GM23338 (cell line): ENCODE data around the gene NUMB. TPM values are rescaled to one million over a fixed set of nuclear protein-coding genes. Genes with fewer than 3 reads are reported as not detected.

Source experiments
- CREB1 ChIP-seq: fragments of 250-450 bp; sonication (Bioruptor Pico); IDR thresholded peaks from 2 replicates; pipeline ENCODE4 v1.5.0; 2020; ENCODE audit warnings: low read depth, mild to moderate bottlenecking, moderate library complexity
- EZH2 ChIP-seq: fragments of 200-600 bp; sonication (generic); IDR thresholded peaks from one replicate; pipeline ENCODE4 v1.8.0; 2017; ENCODE audit warnings: antibody characterized with exemption, mild to moderate bottlenecking, low read depth; ENCODE audit not compliant: unreplicated experiment
- EZH2phosphoT487 ChIP-seq: fragments of 200-600 bp; sonication (generic); IDR thresholded peaks from one replicate; pipeline ENCODE4 v1.8.1; 2018; ENCODE audit warnings: antibody characterized with exemption; ENCODE audit not compliant: unreplicated experiment
- JUNB ChIP-seq: IDR thresholded peaks from one replicate; pipeline ENCODE4 v1.6.1; 2016; ENCODE audit warnings: antibody characterized with exemption; ENCODE audit not compliant: unreplicated experiment
- NANOG ChIP-seq: IDR thresholded peaks from 2 replicates; pipeline ENCODE4 v1.6.1; 2016; ENCODE audit warnings: antibody characterized with exemption, borderline replicate concordance
- POLR2AphosphoS5 ChIP-seq: IDR thresholded peaks from 2 replicates; pipeline ENCODE4 v1.6.1; 2016; ENCODE audit warnings: antibody characterized with exemption, low read depth
- STAT1 ChIP-seq: IDR thresholded peaks from one replicate; pipeline ENCODE4 v1.6.1; 2016; ENCODE audit warnings: antibody characterized with exemption; ENCODE audit not compliant: unreplicated experiment
- ZNF114 ChIP-seq: fragments of 250-450 bp; sonication (Bioruptor Pico); IDR thresholded peaks from 2 replicates; pipeline ENCODE4 v1.5.0; 2020; ENCODE audit warnings: mild to moderate bottlenecking, moderate library complexity
- polyA plus RNA-seq: library from polyadenylated mRNA; unstranded; fragments of >200 nt; fragmentation: Nextera tagmentation; extraction: Ambion mirVana; gene quantifications from 2 replicates; pipeline ENCODE4 v1.2.1, GENCODE V29; 2016
- total RNA-seq: library from RNA; depleted of rRNA; stranded (reverse); fragments of >200 nt; shearing (Covaris generic); gene quantifications from 2 replicates; pipeline ENCODE4 v1.2.3, GENCODE V29; 2014
- TF ChIP-seq, protein P1 (sequence below): fragments of 250-450 bp; sonication (Bioruptor Pico); IDR thresholded peaks from 2 replicates; pipeline ENCODE4 v1.5.0; 2020; ENCODE audit warnings: mild to moderate bottlenecking, moderate library complexity
- TF ChIP-seq, protein P2 (sequence below): IDR thresholded peaks from one replicate; pipeline ENCODE4 v1.6.1; 2018; ENCODE audit warnings: antibody characterized with exemption; ENCODE audit not compliant: unreplicated experiment
- TF ChIP-seq, protein P3 (sequence below): IDR thresholded peaks from 2 replicates; pipeline ENCODE4 v1.6.1; 2016; ENCODE audit warnings: antibody characterized with exemption

NUMB gene
- total and polyA plus RNA-seq, 2 experiments from 2014 or later: 32.1 to 36.7 TPM

DNA sequence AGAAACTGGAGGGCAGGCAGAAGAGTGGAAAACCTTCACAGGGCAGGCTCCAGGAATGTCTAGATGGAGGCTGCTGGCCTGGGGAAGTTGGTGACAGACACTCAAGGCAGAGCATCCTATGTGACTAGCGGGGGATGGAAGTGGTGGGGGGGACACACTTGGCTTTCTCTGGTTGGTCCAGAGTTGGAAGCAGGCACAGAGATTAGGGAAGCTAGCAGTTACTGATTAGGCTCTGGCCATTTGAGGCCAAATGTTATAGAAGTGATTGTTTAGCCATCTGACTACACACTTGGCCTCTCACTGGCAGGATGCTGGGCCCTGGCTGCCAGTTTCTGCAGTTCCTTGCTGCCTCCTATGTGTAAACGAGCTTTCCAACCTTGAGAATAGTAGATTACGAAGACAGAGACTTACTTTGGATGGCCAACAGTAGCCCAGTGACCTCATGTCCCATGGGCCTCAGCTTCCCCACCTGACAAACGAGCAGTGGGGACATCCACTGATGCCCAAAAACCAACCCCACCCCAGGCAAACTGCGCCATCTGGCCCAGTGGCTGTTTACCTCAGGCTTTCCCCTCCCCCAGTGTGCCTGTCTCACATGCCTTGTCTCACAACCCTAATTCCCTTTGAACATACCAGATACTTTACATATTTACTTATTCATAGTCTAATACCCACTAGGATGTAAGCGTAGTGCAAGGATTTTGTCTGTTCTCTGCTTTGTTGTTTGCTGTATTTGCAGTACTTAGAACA is 118.3 kb downstream of the NUMB start (continued):
- TF ChIP-seq, protein P1, sequence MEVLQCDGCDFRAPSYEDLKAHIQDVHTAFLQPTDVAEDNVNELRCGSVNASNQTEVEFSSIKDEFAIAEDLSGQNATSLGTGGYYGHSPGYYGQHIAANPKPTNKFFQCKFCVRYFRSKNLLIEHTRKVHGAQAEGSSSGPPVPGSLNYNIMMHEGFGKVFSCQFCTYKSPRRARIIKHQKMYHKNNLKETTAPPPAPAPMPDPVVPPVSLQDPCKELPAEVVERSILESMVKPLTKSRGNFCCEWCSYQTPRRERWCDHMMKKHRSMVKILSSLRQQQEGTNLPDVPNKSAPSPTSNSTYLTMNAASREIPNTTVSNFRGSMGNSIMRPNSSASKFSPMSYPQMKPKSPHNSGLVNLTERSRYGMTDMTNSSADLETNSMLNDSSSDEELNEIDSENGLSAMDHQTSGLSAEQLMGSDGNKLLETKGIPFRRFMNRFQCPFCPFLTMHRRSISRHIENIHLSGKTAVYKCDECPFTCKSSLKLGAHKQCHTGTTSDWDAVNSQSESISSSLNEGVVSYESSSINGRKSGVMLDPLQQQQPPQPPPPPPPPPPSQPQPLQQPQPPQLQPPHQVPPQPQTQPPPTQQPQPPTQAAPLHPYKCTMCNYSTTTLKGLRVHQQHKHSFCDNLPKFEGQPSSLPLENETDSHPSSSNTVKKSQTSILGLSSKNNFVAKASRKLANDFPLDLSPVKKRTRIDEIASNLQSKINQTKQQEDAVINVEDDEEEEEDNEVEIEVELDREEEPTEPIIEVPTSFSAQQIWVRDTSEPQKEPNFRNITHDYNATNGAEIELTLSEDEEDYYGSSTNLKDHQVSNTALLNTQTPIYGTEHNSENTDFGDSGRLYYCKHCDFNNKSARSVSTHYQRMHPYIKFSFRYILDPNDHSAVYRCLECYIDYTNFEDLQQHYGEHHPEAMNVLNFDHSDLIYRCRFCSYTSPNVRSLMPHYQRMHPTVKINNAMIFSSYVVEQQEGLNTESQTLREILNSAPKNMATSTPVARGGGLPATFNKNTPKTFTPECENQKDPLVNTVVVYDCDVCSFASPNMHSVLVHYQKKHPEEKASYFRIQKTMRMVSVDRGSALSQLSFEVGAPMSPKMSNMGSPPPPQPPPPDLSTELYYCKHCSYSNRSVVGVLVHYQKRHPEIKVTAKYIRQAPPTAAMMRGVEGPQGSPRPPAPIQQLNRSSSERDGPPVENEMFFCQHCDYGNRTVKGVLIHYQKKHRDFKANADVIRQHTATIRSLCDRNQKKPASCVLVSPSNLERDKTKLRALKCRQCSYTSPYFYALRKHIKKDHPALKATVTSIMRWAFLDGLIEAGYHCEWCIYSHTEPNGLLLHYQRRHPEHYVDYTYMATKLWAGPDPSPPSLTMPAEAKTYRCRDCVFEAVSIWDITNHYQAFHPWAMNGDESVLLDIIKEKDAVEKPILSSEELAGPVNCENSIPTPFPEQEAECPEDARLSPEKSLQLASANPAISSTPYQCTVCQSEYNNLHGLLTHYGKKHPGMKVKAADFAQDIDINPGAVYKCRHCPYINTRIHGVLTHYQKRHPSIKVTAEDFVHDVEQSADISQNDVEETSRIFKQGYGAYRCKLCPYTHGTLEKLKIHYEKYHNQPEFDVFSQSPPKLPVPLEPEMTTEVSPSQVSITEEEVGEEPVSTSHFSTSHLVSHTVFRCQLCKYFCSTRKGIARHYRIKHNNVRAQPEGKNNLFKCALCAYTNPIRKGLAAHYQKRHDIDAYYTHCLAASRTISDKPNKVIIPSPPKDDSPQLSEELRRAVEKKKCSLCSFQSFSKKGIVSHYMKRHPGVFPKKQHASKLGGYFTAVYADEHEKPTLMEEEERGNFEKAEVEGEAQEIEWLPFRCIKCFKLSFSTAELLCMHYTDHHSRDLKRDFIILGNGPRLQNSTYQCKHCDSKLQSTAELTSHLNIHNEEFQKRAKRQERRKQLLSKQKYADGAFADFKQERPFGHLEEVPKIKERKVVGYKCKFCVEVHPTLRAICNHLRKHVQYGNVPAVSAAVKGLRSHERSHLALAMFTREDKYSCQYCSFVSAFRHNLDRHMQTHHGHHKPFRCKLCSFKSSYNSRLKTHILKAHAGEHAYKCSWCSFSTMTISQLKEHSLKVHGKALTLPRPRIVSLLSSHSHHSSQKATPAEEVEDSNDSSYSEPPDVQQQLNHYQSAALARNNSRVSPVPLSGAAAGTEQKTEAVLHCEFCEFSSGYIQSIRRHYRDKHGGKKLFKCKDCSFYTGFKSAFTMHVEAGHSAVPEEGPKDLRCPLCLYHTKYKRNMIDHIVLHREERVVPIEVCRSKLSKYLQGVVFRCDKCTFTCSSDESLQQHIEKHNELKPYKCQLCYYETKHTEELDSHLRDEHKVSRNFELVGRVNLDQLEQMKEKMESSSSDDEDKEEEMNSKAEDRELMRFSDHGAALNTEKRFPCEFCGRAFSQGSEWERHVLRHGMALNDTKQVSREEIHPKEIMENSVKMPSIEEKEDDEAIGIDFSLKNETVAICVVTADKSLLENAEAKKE (CRISPR knock-in tag): no peak
- TF ChIP-seq STAT1 (no peak), EZH2 (no peak), EZH2phosphoT487 (no peak), CREB1 (CRISPR knock-in tag) (no peak), ZNF114 (no peak), NANOG (no peak), POLR2AphosphoS5 (no peak), JUNB (no peak)
- TF ChIP-seq, protein P2, sequence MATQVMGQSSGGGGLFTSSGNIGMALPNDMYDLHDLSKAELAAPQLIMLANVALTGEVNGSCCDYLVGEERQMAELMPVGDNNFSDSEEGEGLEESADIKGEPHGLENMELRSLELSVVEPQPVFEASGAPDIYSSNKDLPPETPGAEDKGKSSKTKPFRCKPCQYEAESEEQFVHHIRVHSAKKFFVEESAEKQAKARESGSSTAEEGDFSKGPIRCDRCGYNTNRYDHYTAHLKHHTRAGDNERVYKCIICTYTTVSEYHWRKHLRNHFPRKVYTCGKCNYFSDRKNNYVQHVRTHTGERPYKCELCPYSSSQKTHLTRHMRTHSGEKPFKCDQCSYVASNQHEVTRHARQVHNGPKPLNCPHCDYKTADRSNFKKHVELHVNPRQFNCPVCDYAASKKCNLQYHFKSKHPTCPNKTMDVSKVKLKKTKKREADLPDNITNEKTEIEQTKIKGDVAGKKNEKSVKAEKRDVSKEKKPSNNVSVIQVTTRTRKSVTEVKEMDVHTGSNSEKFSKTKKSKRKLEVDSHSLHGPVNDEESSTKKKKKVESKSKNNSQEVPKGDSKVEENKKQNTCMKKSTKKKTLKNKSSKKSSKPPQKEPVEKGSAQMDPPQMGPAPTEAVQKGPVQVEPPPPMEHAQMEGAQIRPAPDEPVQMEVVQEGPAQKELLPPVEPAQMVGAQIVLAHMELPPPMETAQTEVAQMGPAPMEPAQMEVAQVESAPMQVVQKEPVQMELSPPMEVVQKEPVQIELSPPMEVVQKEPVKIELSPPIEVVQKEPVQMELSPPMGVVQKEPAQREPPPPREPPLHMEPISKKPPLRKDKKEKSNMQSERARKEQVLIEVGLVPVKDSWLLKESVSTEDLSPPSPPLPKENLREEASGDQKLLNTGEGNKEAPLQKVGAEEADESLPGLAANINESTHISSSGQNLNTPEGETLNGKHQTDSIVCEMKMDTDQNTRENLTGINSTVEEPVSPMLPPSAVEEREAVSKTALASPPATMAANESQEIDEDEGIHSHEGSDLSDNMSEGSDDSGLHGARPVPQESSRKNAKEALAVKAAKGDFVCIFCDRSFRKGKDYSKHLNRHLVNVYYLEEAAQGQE: no peak
- TF ChIP-seq, protein P3, sequence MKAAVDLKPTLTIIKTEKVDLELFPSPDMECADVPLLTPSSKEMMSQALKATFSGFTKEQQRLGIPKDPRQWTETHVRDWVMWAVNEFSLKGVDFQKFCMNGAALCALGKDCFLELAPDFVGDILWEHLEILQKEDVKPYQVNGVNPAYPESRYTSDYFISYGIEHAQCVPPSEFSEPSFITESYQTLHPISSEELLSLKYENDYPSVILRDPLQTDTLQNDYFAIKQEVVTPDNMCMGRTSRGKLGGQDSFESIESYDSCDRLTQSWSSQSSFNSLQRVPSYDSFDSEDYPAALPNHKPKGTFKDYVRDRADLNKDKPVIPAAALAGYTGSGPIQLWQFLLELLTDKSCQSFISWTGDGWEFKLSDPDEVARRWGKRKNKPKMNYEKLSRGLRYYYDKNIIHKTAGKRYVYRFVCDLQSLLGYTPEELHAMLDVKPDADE: no peak
